LNCAP (cell line): Measurements from ENCODE around the gene OSBP2.

Source experiments
- TF ChIP-seq, protein P1 (sequence below): fragments of 450-650 bp; IDR thresholded peaks from 2 replicates; pipeline ENCODE4 v1.5.1; 2017; ENCODE audit warnings: mild to moderate bottlenecking

The OSBP2 gene, protein sequence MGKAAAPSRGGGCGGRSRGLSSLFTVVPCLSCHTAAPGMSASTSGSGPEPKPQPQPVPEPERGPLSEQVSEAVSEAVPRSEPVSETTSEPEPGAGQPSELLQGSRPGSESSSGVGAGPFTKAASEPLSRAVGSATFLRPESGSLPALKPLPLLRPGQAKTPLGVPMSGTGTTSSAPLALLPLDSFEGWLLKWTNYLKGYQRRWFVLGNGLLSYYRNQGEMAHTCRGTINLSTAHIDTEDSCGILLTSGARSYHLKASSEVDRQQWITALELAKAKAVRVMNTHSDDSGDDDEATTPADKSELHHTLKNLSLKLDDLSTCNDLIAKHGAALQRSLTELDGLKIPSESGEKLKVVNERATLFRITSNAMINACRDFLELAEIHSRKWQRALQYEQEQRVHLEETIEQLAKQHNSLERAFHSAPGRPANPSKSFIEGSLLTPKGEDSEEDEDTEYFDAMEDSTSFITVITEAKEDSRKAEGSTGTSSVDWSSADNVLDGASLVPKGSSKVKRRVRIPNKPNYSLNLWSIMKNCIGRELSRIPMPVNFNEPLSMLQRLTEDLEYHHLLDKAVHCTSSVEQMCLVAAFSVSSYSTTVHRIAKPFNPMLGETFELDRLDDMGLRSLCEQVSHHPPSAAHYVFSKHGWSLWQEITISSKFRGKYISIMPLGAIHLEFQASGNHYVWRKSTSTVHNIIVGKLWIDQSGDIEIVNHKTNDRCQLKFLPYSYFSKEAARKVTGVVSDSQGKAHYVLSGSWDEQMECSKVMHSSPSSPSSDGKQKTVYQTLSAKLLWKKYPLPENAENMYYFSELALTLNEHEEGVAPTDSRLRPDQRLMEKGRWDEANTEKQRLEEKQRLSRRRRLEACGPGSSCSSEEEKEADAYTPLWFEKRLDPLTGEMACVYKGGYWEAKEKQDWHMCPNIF

DNA sequence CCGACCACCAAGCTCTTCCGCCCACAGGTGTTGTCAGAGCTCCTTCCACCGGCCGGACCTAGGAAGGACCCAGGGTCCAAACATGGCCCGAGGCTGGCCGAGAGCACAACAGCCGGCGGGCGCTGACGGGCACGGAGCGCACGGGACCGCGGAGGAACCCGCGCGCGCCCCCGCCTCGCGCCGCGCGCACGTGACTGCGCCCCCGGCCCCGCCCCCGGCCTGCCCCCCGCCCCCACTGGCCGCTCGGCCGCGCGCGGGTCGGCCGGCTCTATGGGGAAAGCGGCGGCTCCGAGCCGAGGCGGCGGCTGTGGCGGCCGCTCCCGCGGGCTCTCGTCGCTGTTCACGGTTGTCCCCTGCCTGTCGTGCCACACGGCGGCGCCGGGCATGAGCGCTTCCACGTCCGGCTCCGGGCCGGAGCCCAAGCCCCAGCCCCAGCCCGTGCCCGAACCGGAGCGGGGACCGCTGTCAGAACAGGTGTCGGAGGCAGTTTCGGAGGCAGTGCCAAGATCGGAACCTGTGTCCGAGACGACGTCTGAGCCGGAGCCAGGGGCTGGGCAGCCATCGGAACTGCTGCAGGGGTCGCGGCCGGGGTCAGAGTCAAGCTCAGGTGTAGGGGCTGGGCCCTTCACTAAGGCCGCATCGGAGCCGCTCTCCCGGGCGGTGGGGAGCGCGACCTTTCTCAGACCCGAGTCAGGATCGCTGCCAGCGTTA, at the start of gene OSBP2:
OSBP2 (plus strand) TSS at position 235 of the 711 bp plus-strand sequence; CDS start at position 271, 36 bp downstream.
- TF ChIP-seq, protein P1, sequence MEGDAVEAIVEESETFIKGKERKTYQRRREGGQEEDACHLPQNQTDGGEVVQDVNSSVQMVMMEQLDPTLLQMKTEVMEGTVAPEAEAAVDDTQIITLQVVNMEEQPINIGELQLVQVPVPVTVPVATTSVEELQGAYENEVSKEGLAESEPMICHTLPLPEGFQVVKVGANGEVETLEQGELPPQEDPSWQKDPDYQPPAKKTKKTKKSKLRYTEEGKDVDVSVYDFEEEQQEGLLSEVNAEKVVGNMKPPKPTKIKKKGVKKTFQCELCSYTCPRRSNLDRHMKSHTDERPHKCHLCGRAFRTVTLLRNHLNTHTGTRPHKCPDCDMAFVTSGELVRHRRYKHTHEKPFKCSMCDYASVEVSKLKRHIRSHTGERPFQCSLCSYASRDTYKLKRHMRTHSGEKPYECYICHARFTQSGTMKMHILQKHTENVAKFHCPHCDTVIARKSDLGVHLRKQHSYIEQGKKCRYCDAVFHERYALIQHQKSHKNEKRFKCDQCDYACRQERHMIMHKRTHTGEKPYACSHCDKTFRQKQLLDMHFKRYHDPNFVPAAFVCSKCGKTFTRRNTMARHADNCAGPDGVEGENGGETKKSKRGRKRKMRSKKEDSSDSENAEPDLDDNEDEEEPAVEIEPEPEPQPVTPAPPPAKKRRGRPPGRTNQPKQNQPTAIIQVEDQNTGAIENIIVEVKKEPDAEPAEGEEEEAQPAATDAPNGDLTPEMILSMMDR = no peak

DNA sequence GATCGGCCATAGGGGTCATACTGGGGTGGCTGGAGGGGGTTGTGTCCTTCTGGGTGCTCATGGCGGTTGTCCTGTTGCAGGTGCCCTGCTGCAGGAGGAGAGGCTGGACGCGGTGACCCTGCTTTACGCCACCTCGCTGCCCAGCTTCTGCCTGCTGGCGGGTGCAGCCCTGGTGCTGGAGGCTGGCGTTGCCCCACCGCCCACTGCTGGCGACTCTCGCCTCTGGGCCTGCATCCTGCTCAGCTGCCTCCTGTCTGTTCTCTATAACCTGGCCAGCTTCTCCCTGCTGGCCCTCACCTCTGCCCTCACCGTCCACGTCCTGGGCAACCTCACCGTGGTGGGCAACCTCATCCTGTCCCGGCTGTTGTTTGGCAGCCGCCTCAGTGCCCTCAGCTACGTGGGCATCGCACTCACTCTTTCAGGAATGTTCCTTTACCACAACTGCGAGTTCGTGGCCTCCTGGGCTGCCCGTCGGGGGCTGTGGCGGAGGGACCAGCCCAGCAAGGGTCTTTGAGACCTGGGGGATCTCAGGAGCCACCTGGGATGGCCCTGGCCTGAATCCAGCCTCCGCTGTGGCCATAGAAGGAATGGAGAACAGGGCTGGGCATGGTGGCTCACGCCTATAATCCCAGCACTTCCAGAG, 48.0 kb upstream of the OSBP2 start:
- TF ChIP-seq, protein P1 = no peak

DNA sequence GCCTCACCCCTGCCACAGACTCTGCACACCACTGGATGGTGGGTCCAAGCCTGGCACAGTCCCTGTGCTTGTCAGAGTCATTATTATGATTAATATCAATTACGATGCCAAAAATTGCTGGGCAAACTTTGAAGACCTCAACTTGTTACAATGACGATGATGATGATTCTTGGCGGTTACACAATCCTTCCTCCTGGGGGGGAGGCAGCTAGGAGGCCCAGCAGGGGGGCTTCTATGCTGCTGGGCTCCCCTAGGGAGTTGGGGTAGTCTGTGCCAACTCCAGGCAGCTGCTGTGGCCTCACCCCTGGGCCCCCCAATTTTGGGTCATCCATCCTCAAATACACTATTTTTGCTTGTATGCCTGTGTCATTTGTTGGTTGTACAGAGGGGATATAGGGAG, 47.1 kb upstream of the OSBP2 start:
- TF ChIP-seq, protein P1 = no peak

DNA sequence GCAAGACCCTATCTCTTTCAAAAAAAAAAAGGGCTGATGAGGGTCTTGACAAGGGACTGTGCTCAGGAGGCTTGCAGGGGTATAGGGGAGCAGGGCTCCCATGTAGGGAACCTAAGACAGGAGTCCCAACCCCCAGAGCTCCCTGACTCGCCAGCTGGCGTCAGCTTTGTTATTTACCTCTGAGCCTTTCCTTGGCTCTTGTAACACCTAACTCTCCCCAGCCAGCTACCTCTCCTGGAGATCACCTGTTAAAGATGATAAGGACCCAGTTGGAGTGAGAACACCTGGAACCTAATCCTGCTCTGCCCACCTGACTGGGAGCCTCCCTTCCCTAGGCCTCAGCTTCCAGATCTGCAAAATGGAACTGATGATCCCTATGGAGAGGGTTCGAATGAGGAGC, 45.8 kb upstream of the OSBP2 start:
- TF ChIP-seq, protein P1 = no peak

DNA sequence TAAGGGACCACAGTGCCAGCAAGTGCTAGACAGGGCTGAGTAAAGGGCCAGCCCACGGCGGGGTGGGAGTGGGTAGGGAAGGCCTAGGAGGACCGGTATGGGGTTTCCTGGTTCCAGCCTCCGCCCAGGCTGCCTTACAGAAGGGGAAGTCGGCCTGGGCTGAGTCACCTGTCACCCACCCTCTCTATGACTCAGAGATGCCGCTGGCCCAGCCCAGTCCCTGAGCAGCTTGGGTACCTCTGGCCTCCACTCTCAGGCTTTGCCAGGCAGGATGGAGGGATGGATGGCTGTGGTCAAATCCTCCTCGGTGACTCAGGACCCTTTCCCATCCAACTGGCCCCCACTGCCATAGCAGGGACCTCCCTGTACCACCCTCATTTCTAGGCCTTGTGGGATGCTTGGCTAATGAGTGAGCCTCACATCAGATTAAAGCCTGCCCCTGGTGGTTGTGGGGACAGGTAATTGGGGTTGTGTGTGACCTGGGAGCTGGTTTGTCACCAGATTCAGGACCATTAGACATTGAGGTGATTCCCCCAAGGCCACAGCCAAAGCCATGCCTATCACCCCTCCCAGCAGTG, 45.2 kb upstream of the OSBP2 start:
- TF ChIP-seq, protein P1 = no peak

DNA sequence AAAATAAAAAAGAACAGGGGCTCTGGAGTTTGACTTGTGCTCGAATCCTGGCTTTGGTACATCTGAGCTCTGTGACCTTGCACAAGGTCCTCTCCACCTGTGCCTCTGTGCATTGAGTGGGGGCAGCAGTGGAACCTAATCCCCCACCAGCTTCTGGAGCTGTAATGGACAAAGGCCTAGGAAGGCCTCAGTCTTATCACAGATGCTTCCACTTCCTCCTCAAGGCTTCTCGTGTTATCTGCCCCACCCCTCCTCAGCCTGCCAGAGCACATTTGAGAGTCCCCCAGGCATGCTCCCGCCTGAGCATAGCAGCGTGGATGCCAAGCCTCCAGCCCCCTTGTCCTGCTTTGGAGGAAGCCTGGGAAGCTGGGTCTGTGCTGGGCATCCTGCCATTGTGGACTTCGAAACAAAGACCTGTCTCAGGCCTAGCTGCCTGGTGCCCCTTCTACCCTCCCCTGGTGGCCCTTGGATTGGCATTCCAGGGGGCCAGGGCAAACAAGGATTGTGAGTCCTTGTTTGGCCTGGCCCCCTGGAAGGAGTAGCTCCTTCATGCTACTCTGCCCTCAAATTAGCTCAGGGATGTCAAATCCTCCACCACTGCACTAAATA, 44.1 kb upstream of the OSBP2 start:
- TF ChIP-seq, protein P1 = no peak
